ENCODE data around the gene GPN1.
"Not testable (repeated sequence)": the region's sequence is repeated elsewhere in the genome, so short reads cannot be mapped to it uniquely, and the experiment has no call there.

GPN1 gene

DNA sequence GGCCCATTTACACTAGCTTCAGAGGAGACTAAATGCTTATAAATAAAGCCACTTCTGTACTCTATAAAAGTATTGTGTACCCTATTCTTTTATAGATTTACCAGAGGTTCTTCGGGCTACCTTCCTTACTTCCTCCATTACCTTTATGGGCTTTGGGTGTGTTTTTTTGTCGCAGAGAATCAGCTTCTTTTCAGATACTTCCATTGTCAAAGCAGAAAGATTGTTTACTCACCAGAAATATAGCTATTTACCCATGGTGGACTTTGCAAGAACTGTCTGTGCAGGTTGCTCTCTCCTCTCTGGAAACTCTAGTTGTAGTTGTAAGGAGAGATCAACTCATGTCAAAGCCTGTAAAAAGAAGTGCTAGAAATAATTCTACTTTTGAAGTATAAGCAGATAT is 14.9 kb upstream of the GPN1 start:
- TF ChIP-seq TARDBP (IDR thresholded peaks at IDR 0.05) (no peak), BHLHE40 (IDR thresholded peaks at IDR 0.05; ENCODE audit: borderline replicate concordance) (no peak), FOXM1 (IDR thresholded peaks at IDR 0.05; ENCODE audit: borderline replicate concordance) (no peak), ELF4 (IDR thresholded peaks at IDR 0.05) (no peak), ARNT (IDR thresholded peaks at IDR 0.05) (no peak), CTBP1 (IDR thresholded peaks at IDR 0.05; ENCODE audit: borderline replicate concordance) (no peak), NFRKB (IDR thresholded peaks at IDR 0.05) (no peak), ZNF384 (IDR thresholded peaks at IDR 0.05) (no peak)
- ChIA-PET CTCF (no interaction called here), POLR2A (interaction anchor here (1.2 kb wide), 1 partner anchor 14 kb away, joined by 5 read pairs; the partner anchor contains the start of genes CCDC121 and GPN1)
- no peak for DNase-seq (ENCODE audit: extremely low spot score)

DNA sequence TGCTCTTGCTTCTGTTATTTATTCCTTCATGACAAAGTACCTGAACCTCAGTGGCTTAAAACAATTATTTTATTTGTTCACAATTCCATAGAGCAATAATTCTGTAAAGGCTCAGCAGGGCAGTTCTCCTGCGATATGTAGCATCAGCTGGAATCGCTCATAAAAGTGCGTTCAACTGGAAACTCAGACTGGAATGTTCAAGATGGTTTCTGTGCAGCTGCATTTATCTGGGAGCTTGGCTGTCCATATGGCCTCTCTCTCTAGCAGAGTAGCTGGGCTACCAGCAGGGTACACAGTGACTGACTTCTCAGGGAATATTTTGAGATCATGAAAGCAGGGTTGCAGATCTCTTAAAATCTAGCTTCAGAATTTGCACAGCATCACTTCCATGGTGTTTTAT is 13.5 kb upstream of the GPN1 start:
- no peak for DNase-seq (ENCODE audit: extremely low spot score)
- ChIA-PET POLR2A (no interaction called here), CTCF (no interaction called here)
- TF ChIP-seq FOXM1 (IDR thresholded peaks at IDR 0.05; ENCODE audit: borderline replicate concordance) (no peak), LEF1 (IDR thresholded peaks at IDR 0.05; ENCODE audit: borderline replicate concordance) (no peak), L3MBTL2 (conservative IDR thresholded peaks at IDR 0.05) (no peak), SUZ12 (IDR thresholded peaks at IDR 0.05) (no peak), CTBP1 (IDR thresholded peaks at IDR 0.05; ENCODE audit: borderline replicate concordance) (no peak), SP1 (IDR thresholded peaks at IDR 0.05) (no peak), BHLHE40 (IDR thresholded peaks at IDR 0.05; ENCODE audit: borderline replicate concordance) (no peak)

DNA sequence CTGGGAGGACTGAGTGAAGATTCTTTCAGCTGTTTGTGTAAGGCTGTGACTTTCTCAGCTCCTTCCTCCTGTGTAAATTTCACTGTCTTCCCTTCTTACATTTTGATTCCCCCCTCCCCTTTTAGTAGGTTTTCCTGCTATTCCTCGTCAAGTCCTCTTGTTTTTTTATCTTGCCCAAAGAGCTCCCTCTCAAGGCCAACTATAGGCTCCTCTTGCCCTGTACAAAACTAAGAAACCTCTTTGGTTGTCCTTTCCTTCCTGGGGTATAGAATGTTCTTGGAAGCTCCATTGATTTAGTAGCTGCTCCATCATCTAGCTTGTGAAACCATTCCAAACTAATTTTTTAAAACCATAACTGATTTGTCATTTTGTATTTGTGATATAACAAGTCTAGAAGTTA is 7.3 kb upstream of the GPN1 start:
- CTCF ChIA-PET = no interaction called here
- POLR2A ChIA-PET = no interaction called here
- TF ChIP-seq ELF4 (IDR thresholded peaks at IDR 0.05) = no peak
- no peak for TF ChIP-seq L3MBTL2 (conservative IDR thresholded peaks at IDR 0.05)
- TF ChIP-seq HDGF (IDR thresholded peaks at IDR 0.05; ENCODE audit: borderline replicate concordance) = no peak
- no peak for TF ChIP-seq ZNF384 (IDR thresholded peaks at IDR 0.05)
- TF ChIP-seq, protein P1, sequence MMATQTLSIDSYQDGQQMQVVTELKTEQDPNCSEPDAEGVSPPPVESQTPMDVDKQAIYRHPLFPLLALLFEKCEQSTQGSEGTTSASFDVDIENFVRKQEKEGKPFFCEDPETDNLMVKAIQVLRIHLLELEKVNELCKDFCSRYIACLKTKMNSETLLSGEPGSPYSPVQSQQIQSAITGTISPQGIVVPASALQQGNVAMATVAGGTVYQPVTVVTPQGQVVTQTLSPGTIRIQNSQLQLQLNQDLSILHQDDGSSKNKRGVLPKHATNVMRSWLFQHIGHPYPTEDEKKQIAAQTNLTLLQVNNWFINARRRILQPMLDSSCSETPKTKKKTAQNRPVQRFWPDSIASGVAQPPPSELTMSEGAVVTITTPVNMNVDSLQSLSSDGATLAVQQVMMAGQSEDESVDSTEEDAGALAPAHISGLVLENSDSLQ (IDR thresholded peaks at IDR 0.05) = no peak
- no peak for TF ChIP-seq SUZ12 (IDR thresholded peaks at IDR 0.05)
- no peak for TF ChIP-seq LEF1 (IDR thresholded peaks at IDR 0.05; ENCODE audit: borderline replicate concordance)
- no peak for TF ChIP-seq NFRKB (IDR thresholded peaks at IDR 0.05)
- no peak for TF ChIP-seq FOXA1 (IDR thresholded peaks at IDR 0.05)
- TF ChIP-seq SP1 (IDR thresholded peaks at IDR 0.05) = no peak
- no peak for TF ChIP-seq BHLHE40 (IDR thresholded peaks at IDR 0.05; ENCODE audit: borderline replicate concordance)
- TF ChIP-seq FOXM1 (IDR thresholded peaks at IDR 0.05; ENCODE audit: borderline replicate concordance) = no peak
- no peak for TF ChIP-seq FOXK2 (IDR thresholded peaks at IDR 0.05)
- no peak for TF ChIP-seq CTBP1 (IDR thresholded peaks at IDR 0.05; ENCODE audit: borderline replicate concordance)
- no peak for TF ChIP-seq TARDBP (IDR thresholded peaks at IDR 0.05)
- DNase-seq (ENCODE audit: extremely low spot score) = no peak

DNA sequence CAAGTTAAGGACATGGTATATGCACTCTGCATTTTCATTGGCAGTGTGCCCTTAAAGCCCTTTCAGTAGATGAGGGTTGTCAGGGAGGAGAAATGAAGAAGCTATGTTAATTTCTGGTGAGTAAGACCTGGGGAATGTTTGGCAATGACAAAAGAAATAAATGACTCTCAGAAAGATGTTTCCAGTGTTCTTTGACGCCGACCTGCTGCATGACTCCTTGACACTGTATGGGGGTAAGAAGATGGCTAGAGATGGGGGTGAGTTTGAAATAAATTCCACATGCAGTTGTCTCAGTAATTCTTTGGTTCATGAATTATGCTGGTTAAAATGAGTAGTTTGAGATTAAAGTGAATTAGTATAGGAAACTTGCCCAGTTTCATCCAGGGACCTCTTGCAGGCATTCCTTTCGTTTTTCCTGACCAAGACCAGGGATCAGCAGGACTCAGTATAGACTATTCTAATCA is 5.9 kb upstream of the GPN1 start:
- TF ChIP-seq BHLHE40 (IDR thresholded peaks at IDR 0.05; ENCODE audit: borderline replicate concordance) = no peak
- TF ChIP-seq CTBP1 (IDR thresholded peaks at IDR 0.05; ENCODE audit: borderline replicate concordance) = no peak
- no peak for TF ChIP-seq LEF1 (IDR thresholded peaks at IDR 0.05; ENCODE audit: borderline replicate concordance)
- no peak for TF ChIP-seq ARNT (IDR thresholded peaks at IDR 0.05)
- TF ChIP-seq ZNF384 (IDR thresholded peaks at IDR 0.05) = no peak
- TF ChIP-seq, protein P1 (IDR thresholded peaks at IDR 0.05) = no peak
- no peak for TF ChIP-seq HDGF (IDR thresholded peaks at IDR 0.05; ENCODE audit: borderline replicate concordance)
- CTCF ChIA-PET = no interaction called here
- POLR2A ChIA-PET = no interaction called here
- DNase-seq (ENCODE audit: extremely low spot score) = no peak

DNA sequence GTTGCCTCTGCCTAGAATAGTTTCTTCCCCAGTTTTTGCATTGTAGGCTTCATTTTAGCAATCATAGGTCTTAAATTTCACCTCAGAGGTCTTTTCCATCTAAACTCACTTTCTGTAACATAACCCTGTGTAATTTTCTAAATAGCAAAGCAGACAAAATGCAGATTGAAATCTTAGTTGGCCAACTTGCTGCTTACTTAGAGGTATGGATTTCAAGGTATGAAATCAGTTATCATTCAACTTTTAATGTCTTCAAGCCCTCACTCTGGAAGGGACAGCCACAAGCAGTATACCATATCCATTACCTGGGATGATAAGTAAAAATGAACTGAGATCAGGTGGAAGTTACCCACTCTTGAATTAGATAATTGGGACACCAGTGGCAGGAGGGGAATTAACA is 3.9 kb upstream of the GPN1 start:
- ChIA-PET CTCF (no interaction called here), POLR2A (no interaction called here)
- TF ChIP-seq BHLHE40 (IDR thresholded peaks at IDR 0.05; ENCODE audit: borderline replicate concordance) (no peak), ZNF384 (IDR thresholded peaks at IDR 0.05) (no peak), SP1 (IDR thresholded peaks at IDR 0.05) (no peak), SUZ12 (IDR thresholded peaks at IDR 0.05) (no peak), HDGF (IDR thresholded peaks at IDR 0.05; ENCODE audit: borderline replicate concordance) (no peak), FOXM1 (IDR thresholded peaks at IDR 0.05; ENCODE audit: borderline replicate concordance) (no peak), ELF4 (IDR thresholded peaks at IDR 0.05) (no peak), NFRKB (IDR thresholded peaks at IDR 0.05) (no peak), L3MBTL2 (conservative IDR thresholded peaks at IDR 0.05) (no peak), LEF1 (IDR thresholded peaks at IDR 0.05; ENCODE audit: borderline replicate concordance) (no peak), TARDBP (IDR thresholded peaks at IDR 0.05) (no peak), FOXA1 (IDR thresholded peaks at IDR 0.05) (no peak), FOXK2 (IDR thresholded peaks at IDR 0.05) (no peak)
- TF ChIP-seq, protein P1 (IDR thresholded peaks at IDR 0.05) = no peak
- DNase-seq (ENCODE audit: extremely low spot score) = no peak

DNA sequence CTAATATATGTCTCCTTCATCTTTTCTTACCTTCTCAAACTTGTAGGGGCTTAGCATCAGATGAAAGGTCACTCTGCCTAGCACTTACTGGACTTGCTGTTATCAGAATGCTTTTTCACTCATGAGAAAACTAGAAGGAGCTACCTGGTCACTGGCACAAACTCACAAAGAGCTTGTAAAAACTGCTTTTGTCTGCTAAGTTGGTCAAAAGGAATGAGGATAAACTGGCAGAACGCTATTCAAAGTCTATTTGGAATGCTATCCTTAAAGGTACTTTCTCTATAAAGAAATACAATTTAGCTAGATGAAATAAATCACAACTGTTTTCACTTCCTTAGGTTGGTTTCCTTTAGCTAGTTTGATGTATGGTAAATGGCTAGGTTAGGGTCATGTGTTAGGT is 2.5 kb upstream of the GPN1 start:
- POLR2A ChIA-PET; CTCF ChIA-PET; DNase-seq (ENCODE audit: extremely low spot score): not testable (repeated sequence)

DNA sequence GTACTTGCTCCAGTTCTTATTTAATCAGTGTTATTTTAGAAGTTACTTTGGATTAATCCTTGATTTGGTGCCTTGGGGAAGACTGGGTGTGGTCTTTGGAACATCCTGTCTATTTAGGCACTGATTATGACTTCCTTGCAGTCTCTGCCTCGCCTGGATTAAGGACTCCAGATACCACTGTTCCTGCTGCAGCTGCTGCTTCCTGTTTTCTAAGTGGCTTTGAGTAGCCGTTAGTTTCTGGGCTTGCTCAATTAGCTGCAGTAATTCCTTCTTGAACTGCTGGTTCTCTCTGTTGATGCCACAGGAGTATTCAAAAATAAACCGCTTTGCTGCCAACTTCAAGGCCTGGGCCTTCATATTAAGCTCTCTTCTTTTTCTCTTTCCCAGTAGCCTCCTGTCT is 1.9 kb upstream of the GPN1 start:
- POLR2A ChIA-PET; DNase-seq (ENCODE audit: extremely low spot score); CTCF ChIA-PET: not testable (repeated sequence)
